GM19023 (cell line): ENCODE data around the gene LRRC26.

ENCODE experiments used
- ATAC-seq: cut with Tn5 transposase; IDR thresholded peaks from one replicate; pipeline ENCODE4 v1.9.1; 2021; ENCODE audit warnings: mild to moderate bottlenecking, moderate library complexity; ENCODE audit not compliant: unreplicated experiment

The LRRC26 gene, protein sequence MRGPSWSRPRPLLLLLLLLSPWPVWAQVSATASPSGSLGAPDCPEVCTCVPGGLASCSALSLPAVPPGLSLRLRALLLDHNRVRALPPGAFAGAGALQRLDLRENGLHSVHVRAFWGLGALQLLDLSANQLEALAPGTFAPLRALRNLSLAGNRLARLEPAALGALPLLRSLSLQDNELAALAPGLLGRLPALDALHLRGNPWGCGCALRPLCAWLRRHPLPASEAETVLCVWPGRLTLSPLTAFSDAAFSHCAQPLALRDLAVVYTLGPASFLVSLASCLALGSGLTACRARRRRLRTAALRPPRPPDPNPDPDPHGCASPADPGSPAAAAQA

GRCh38 chr9:137169896-137170358, at the start of gene LRRC26:
Gene LRRC26 (minus strand): TSS chr9:137170051. CDS start chr9:137169943, 108 bp downstream.
- ATAC-seq = no peak

GRCh38 chr9:137218754-137219271, 49.0 kb upstream of the LRRC26 start:
- ATAC-seq = no peak

- no peak for ATAC-seq
These were observed 48.4 kb upstream of the LRRC26 start for GRCh38 chr9:137218212-137218753.

DNA sequence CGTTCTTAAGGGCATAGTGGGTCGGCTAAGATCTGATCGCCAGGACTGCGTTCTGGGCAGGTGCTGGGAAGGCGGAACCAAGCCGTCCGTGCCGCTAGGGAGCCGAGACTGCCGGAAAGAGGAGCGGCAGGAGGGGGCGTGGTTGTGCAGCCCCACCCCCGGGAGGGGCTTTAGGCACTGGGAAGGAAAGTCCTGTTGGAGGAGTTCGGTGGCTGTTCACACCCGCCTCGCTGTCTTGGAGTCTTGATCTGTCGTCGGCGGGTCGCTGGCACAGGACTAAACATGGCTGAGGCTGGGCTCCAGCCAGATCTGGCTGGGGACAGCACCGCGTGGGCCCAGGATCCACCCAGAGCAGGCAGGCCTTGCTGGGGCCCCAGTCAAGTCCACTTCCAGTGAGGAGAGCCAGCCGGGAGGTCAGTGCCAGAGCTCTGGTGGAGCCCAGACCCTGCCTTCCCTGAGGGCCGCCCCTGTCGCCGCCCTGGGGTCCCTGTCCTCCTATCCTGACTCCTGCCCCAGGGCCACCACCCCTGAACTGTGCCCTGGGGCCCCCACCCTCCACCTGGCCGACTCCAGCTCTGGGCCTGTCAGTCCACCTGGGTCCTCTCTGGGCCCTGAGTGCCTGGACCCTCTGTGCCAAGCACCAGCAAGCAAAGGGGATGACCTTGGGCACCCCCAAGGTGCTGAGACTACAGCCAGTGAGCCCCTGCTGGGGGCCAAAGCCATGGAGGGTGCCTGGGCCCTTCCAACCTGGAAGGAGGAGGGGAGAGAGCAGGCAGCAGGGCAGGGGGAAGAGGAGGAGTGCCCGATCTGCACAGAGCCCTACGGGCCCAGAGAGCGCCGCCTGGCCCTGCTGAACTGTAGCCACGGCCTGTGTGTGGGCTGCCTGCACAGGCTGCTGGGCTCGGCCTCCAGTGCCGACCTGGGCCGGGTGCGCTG, 47.7 kb upstream of the LRRC26 start:
- no peak for ATAC-seq

DNA sequence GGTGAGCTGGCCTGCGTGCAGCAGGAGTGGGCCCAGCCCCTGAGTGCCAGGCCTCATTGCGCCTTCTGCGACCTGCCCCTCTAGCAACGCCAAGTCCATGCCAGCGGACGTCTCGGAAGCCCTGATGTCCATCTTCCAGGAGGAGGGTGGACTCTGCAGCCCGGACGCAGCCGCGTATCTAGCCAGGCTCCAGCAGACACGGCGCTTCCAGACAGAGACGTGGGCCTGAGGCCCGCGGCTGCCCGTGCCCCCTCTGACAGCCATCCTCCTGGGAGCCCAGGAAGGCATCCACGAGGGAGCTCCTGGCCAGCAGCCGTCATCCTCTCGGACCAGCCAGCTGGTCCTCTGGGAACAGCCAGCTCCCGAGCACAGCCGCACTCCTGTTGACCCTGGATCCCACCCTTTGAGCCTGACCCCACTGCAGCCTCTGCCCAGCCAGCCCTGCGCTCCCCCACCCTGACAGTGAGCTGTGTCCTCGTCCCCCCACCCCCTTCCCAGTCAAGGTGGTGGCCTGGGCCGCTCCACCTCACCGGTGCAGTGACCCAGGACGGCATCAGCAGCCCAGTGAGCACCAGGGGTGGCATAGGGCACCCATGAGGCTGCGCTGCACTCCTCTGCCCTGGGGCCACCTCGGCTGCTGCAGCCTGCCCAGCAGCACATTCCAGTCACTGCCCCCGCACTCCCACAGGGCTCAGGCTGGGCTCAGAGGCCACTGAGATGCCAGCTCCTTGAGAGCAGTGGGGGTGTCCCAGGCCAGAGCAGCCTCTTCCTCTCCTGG, 46.5 kb upstream of the LRRC26 start:
- no peak for ATAC-seq

- ATAC-seq = no peak
These were observed 45.5 kb upstream of the LRRC26 start for GRCh38 chr9:137215196-137215986.

DNA sequence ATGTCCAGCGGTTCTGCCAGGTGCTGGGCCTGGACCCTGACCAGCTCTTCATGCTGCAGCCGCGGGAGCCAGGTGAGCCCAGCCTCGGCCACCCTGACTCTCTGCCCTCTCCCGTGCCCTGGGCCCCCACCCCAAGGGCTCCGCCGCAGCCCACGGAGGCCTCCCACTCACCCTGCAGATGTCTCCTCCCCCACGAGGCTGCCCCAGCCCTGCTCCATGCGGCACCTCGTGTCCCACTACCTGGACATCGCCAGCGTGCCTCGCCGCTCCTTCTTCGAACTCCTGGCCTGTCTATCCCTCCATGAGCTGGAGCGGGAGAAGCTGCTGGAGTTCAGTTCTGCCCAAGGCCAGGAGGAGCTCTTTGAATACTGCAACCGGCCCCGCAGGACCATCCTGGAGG, 44.8 kb upstream of the LRRC26 start:
- no peak for ATAC-seq

DNA sequence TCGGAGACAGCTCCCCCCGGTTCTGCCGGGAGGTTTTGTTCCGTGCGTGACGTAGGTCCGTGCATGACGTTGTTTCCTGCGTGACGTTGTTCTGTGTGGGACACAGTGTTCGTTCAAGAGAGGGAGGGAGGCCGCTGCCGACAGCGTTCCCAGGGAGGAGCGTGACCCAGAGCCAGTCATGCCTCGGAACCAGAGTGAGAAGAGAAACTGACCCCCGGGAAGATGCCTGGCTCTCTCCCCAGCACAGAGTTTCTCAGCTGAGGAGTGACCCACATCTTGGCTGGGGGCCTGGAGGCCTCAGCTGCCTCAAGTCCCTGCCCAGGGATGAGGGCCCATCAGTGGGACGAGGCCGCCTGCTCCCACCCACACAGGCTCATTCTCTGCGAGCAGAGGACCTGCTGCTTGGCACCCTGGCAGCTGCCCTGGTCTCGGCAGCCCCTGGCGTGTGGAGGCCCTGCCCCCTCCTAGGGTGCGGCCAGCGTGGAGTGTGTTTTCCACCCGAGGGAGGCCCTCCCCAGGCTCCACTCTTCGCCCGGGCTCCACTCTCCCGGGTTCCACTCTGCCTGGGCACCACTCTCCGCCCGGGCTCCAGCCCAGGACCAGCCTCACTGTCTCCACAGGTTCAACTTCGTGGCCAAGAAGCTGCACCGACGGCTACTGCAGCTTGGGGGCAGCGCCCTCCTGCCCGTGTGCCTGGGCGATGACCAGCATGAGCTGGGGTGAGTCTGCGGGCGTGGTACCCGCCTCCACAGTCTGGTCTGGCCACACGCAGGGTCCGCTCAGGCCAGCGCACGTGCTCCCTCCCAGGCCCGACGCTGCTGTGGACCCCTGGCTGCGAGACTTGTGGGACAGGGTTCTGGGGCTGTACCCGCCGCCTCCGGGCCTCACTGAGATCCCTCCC, 43.6 kb upstream of the LRRC26 start:
- no peak for ATAC-seq

- ATAC-seq = no peak
These were observed 42.7 kb upstream of the LRRC26 start for GRCh38 chr9:137212520-137212919.

DNA sequence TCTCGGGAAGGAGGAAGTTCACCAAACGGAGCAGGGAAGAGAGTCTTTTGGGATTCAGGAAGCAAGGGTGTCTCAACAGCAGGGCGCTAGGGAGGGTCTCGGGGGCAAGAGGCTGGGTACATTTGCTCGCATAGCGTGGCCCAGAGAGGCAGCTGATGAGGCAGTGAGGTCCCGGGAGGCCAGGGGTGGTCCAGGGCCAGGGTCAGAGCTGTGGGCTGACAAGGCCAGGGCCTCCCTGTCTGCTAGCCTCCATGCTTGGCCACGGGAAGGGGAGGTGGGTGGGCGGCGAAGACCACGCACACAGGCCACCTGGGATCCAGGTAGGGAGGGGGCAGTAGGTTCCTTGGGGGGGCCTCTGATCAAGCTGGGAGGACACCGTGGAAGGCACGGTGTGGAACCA, 41.7 kb upstream of the LRRC26 start:
- no peak for ATAC-seq

DNA sequence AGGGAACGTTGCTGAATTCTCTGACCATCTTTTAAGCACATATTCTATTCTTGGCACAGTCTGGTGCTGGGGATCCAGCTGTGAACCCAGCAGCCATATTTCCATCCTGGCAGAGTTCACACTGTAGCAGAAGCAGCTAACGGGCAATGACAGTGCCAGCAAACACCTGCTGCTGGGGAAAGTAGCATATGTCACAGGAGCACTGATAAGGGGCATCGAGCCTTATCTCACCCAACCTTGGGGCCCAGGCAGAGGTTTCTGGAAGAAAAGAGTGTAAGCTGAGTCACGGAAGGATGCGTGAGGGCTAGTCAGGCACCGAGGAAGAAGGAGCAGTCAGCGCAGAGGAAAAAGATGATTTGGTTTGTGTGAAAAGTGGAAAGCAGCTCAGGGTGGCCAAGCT, 36.8 kb upstream of the LRRC26 start:
- no peak for ATAC-seq

GRCh38 chr9:137205126-137206069, 35.5 kb upstream of the LRRC26 start, which contains the start of the genes NDOR1 and TMEM203:
Gene NDOR1 (plus strand): TSS chr9:137205700. CDS start chr9:137205778, 78 bp downstream.
Gene TMEM203 (minus strand): TSS chr9:137205648. CDS start chr9:137205414, 234 bp downstream.
- peak; percentile 44 for ATAC-seq

DNA sequence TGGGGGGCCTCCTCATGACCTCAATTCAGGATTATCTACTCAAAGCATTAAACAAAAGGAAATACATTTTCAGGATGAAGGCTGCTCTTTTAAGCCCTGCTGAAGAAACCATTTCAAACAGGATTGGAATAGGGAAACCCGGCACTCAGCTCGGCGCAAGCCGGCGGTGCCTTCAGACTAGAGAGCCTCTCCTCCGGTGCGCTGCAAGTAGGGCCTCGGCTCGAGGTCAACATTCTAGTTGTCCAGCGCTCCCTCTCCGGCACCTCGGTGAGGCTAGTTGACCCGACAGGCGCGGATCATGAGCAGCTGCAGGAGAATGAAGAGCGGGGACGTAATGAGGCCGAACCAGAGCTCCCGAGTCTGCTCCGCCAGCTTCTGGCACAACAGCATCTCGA, 34.9 kb upstream of the LRRC26 start:
- ATAC-seq = no peak

- ATAC-seq = no peak
These were observed 33.1 kb upstream of the LRRC26 start for GRCh38 chr9:137202966-137203365.

- ATAC-seq = no peak
These were observed 31.5 kb upstream of the LRRC26 start for GRCh38 chr9:137201205-137201868.

DNA sequence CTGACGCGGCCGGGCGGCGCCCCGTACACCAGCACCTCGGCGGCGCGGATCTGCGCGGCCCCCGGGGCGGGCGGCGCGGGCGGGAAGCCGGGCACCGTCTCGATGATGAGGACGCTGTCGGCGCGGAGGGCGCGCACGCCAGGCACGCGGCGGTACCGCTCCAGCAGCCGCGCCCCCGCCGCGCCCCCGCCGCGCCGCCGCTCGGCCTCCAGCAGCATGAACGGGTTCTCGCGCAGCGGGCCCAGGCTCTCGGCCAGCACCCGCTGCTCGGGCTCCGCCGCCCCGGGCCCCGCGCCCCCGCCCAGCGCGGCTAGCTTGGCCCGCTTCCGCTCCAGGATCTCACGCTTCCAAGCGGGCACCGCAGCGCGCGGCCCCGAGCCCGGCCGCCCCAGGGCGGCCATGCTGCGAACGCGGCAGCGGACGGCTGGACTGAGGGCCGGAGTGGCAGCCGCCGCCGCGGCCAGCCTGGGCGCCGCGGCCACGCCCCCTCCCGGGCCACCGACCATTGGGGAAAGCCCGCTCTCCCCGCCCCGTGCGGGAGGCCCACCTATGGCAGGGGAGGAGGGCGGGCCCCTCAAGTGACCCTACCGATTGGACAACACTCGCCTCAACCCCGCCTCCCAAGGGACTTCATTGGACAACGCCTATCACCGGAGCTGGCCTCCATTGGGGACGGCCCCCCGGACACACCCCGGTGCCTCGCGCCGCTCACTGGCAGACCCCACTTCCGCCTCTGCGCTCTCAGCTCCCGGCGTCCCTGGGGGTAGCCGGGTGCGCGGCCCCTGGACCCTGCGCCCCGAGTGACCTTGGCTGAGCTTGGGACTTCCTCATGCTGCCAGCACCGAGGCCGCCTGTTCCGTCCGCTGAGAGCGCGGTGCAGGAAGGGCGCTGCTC, 30.7 kb upstream of the LRRC26 start, which contains the start of gene TPRN:
TSS of gene TPRN (minus strand) at position 431 of the 894 bp plus-strand sequence. CDS start at position 401, 30 bp downstream.
- peak; percentile 87 for ATAC-seq
